Neural progenitor cell (in vitro differentiated cells): ENCODE data around the gene CYB5A.

Source experiments
- EZH2phosphoT487 ChIP-seq: fragments of 200-600 bp; sonication (generic); IDR thresholded peaks from 2 replicates; pipeline ENCODE4 v1.6.1; 2017; ENCODE audit warnings: antibody characterized with exemption
- TF ChIP-seq, protein P1 (sequence below): fragments of 200-600 bp; sonication (generic); IDR thresholded peaks from 2 replicates; pipeline ENCODE4 v1.5.1; 2017; ENCODE audit warnings: antibody characterized with exemption, mild to moderate bottlenecking

- TF ChIP-seq, protein P1, sequence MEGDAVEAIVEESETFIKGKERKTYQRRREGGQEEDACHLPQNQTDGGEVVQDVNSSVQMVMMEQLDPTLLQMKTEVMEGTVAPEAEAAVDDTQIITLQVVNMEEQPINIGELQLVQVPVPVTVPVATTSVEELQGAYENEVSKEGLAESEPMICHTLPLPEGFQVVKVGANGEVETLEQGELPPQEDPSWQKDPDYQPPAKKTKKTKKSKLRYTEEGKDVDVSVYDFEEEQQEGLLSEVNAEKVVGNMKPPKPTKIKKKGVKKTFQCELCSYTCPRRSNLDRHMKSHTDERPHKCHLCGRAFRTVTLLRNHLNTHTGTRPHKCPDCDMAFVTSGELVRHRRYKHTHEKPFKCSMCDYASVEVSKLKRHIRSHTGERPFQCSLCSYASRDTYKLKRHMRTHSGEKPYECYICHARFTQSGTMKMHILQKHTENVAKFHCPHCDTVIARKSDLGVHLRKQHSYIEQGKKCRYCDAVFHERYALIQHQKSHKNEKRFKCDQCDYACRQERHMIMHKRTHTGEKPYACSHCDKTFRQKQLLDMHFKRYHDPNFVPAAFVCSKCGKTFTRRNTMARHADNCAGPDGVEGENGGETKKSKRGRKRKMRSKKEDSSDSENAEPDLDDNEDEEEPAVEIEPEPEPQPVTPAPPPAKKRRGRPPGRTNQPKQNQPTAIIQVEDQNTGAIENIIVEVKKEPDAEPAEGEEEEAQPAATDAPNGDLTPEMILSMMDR, result no peak
- TF ChIP-seq EZH2phosphoT487, result no peak
Measured at GRCh38 chr18:74292541-74292858, 737 bp upstream of the CYB5A start.
